ENCODE measurements around the gene CPED1. TPM values are rescaled to one million over a fixed set of nuclear protein-coding genes. Genes with fewer than 3 reads are reported as not detected.
"Not testable (repeated sequence)": the region's sequence is repeated elsewhere in the genome, so short reads cannot be mapped to it uniquely, and the experiment has no call there.

CPED1 gene
- total and polyA plus RNA-seq, 11 donors, result 3.6 to 51.2 (median 24.8) TPM

DNA sequence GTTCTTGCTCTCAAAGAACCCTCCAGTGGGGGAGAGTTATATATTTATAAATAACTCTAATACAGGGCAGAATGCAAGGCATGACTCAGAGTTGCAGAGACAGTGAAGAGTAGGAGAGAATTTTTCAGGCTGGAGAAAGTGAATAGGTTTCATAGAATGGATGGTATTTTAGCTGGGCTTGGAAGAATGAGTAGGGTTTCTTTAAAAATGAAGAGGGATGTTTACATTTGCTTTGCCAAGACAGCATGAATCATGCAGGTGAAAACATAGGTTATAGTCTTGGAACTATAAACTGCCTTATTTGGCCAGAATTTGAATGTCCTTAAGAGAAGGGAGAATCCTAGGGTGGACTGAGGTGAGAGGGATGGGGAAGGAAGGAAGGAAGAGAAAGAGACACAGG lies 124.8 kb downstream of the CPED1 start:
- Histone ChIP-seq H3K27me3 (no peaks in the 10 kb centered on the region), H3K4me3 (no peak overlapping the region), H3K36me3 (peaks cover 0 to 38% (median 0%) of the 10 kb centered on the region in 9 donors), H3K27ac (no peak overlapping the region), H3K9me3 (no peaks in the 10 kb centered on the region), H3K4me1 (no peaks in the 10 kb centered on the region)
- TF ChIP-seq, protein P1, sequence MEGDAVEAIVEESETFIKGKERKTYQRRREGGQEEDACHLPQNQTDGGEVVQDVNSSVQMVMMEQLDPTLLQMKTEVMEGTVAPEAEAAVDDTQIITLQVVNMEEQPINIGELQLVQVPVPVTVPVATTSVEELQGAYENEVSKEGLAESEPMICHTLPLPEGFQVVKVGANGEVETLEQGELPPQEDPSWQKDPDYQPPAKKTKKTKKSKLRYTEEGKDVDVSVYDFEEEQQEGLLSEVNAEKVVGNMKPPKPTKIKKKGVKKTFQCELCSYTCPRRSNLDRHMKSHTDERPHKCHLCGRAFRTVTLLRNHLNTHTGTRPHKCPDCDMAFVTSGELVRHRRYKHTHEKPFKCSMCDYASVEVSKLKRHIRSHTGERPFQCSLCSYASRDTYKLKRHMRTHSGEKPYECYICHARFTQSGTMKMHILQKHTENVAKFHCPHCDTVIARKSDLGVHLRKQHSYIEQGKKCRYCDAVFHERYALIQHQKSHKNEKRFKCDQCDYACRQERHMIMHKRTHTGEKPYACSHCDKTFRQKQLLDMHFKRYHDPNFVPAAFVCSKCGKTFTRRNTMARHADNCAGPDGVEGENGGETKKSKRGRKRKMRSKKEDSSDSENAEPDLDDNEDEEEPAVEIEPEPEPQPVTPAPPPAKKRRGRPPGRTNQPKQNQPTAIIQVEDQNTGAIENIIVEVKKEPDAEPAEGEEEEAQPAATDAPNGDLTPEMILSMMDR (IDR thresholded peaks at IDR 0.05), result no peak
- no peak for TF ChIP-seq POLR2A (IDR thresholded peaks at IDR 0.05)
- ATAC-seq, result no peak
- intact Hi-C loops (cut with DNase I), result no loop called here
- no peak for DNase-seq

GRCh38 chr7:121116396-121116795 lies 127.9 kb downstream of the CPED1 start:
- ATAC-seq (no peak), DNase-seq (no peak)
- TF ChIP-seq, protein P1 (IDR thresholded peaks at IDR 0.05), result no peak
- TF ChIP-seq POLR2A (IDR thresholded peaks at IDR 0.05), result no peak
- Histone ChIP-seq H3K4me3 (no peak overlapping the region), H3K36me3 (peaks cover 0 to 24% (median 0%) of the 10 kb centered on the region in 9 donors), H3K4me1 (no peaks in the 10 kb centered on the region), H3K27me3 (no peaks in the 10 kb centered on the region), H3K27ac (no peak overlapping the region), H3K9me3 (no peaks in the 10 kb centered on the region)
- 90 to 96% (median 93%) methylated on average over 1 of the region's 1 CpG for WGBS, 4 donors
- intact Hi-C loops (cut with DNase I), result no loop called here

GRCh38 chr7:121119047-121119446 lies 130.5 kb downstream of the CPED1 start:
- WGBS, 4 donors, result 93 to 98% (median 96%) methylated on average over 9 of the region's 9 CpGs
- intact Hi-C loops (cut with DNase I), result no loop called here
- no peak overlapping the region for H3K4me3 ChIP-seq
- DNase-seq, result no peak
- peaks cover 0 to 17% (median 0%) of the 10 kb centered on the region in 9 donors for H3K36me3 ChIP-seq
- H3K27me3 ChIP-seq, result no peaks in the 10 kb centered on the region
- TF ChIP-seq, protein P1 (IDR thresholded peaks at IDR 0.05), result no peak
- no peak for TF ChIP-seq POLR2A (IDR thresholded peaks at IDR 0.05)
- no peaks in the 10 kb centered on the region for H3K9me3 ChIP-seq
- no peaks in the 10 kb centered on the region for H3K4me1 ChIP-seq
- ATAC-seq, result no peak
- no peak overlapping the region for H3K27ac ChIP-seq

DNA sequence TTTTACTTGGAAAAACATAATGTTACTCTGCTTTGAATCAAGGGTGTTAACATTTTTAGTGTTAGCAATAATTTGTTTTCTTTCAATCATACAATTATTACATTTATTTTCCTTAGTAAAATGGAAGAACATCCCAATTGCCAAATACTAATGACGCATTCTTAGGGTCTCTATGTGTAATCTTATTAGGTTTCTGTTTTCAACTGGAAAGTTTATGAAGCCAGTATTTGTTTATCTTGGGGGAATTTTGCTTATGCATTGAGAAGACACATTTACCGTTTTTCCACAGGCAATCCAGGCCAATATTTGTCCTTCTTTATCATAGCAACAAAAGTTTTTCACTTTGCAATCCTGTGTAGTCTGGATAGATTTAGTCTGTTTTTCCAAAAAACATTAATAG lies 134.5 kb downstream of the CPED1 start:
- DNase-seq, result no peak
- TF ChIP-seq, protein P1 (IDR thresholded peaks at IDR 0.05), result no peak
- no peak for TF ChIP-seq POLR2A (IDR thresholded peaks at IDR 0.05)
- no peak for ATAC-seq
- H3K4me3 ChIP-seq, result no peak overlapping the region
- no peaks in the 10 kb centered on the region for H3K4me1 ChIP-seq
- 78 to 83% (median 80%) methylated on average over 2 of the region's 2 CpGs for WGBS, 4 donors
- no peak overlapping the region for H3K27ac ChIP-seq
- intact Hi-C loops (cut with DNase I), result no loop called here
- H3K9me3 ChIP-seq, result no peaks in the 10 kb centered on the region
- peaks cover 0 to 40% (median 11%) of the 10 kb centered on the region in 9 donors for H3K36me3 ChIP-seq
- no peaks in the 10 kb centered on the region for H3K27me3 ChIP-seq

DNA sequence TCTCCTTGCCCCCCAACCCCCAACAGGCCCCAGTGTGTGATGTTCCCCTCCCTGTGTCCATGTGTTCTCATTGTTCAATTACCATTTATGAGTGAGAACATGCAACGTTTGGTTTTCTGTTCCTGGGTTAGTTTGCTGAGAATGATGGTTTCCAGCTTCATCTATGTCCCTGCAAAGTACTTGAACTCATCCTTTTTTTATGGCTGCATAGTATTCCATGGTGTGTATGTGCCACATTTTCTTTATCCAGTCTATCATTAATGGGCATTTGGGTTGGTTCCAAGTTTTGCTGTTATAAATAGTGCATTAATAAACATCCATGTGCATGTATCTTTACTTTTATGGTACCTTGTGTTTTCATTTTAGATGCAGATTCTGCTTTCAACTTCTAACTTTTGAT lies 136.9 kb downstream of the CPED1 start:
- not testable (repeated sequence) for H3K27ac ChIP-seq
- WGBS, 4 donors, result 76 to 86% (median 84%) methylated on average over 1 of the region's 1 CpG
- intact Hi-C loops (cut with DNase I), result loop anchor here in 1 of 10 donors (5.0 kb wide), 1 partner anchor 422 kb away; no protein-coding TSS in a partner anchor

More for the DNA sequence above, 136.9 kb downstream of the CPED1 start:
- H3K9me3 ChIP-seq, H3K4me1 ChIP-seq, ATAC-seq, H3K4me3 ChIP-seq, H3K27me3 ChIP-seq, DNase-seq: not testable (repeated sequence)
- H3K36me3 ChIP-seq, result peaks cover 0 to 62% (median 15%) of the 10 kb centered on the region in 9 donors
